ENCODE measurements around the gene RPN2.

DNA sequence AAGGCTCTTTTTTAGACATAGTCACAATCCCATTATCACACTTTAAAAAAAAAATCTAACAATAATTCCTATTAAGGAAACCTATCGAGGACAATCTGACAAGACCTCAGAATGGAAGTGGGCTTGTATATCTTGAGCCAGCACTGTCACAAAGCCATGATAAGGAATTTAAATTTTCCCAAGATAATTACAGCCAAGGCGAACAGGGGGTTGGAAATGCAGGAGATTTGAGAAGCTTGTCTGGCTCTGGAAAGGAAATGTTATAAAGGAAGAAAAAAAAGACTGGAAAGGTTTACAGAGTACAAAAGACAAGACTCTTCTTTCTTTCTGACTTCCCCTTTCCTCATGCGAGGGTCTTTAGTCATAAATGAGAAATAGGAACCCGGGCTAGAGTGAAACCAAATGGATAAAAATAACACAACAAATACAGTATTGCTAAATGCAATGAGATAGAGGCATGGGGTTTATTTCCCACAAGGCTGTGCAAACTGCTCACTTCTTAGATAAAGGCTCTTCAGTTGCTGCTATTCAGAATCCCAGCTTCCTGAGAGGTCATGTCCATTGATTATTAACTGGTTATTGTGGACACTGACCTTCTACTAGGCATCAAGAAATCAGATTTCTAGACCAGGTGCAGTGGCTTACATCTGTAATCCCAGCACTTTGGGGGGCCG, 95.9 kb downstream of the RPN2 start:
- TF ChIP-seq CREB5 (CRISPR knock-in tag; IDR thresholded peaks at IDR 0.05; ENCODE audit: low read depth) (no peak), PATZ1 (CRISPR knock-in tag; IDR thresholded peaks at IDR 0.05; ENCODE audit: borderline replicate concordance) (no peak), ESRRG (CRISPR knock-in tag; IDR thresholded peaks at IDR 0.05) (no peak), POU6F1 (CRISPR knock-in tag; IDR thresholded peaks at IDR 0.05; ENCODE audit: borderline replicate concordance, low read depth) (no peak), SNAI2 (CRISPR knock-in tag; IDR thresholded peaks at IDR 0.05) (no peak), ARNTL (CRISPR knock-in tag; IDR thresholded peaks at IDR 0.05; ENCODE audit: borderline replicate concordance, low read depth) (no peak), ZNF8 (CRISPR knock-in tag; IDR thresholded peaks at IDR 0.05) (no peak), PPARA (CRISPR knock-in tag; IDR thresholded peaks at IDR 0.05; ENCODE audit: borderline replicate concordance) (no peak), CSRNP3 (CRISPR knock-in tag; IDR thresholded peaks at IDR 0.05) (no peak), ZC3H10 (CRISPR knock-in tag; IDR thresholded peaks at IDR 0.05) (no peak), OSR1 (CRISPR knock-in tag; IDR thresholded peaks at IDR 0.05) (no peak), BACH2 (CRISPR knock-in tag; IDR thresholded peaks at IDR 0.05; ENCODE audit: borderline replicate concordance) (no peak), ZNF70 (CRISPR knock-in tag; IDR thresholded peaks at IDR 0.05) (no peak), TSHZ2 (CRISPR knock-in tag; IDR thresholded peaks at IDR 0.05) (no peak)

Data from SK-N-SH treated with all-trans-retinoic acid at 6 μM for 48 hours (cell line).